GM12878 (cell line): ENCODE data around the gene ERC2. TPM values are rescaled to one million over a fixed set of nuclear protein-coding genes. Genes with fewer than 3 reads are reported as not detected.

Experiments used
- ATAC-seq: fragments of 200-7000 bp; cut with Tn5 transposase; 3 replicates; pipeline ENCODE4 v1.9.1; 2020; ENCODE audit warnings: mild to moderate bottlenecking, moderate library complexity
- BruUV-seq: library from RNA; stranded (reverse); fragments of 400-500 nt; replicated peaks from 2 replicates; lab custom pipeline; 2021; lab: Mats Ljungman, UMichigan
- CTCF ChIA-PET: fragments of 300-600 bp; sonication (Branson Sonifier 250); formaldehyde crosslinking; extraction: SDS; loops from one replicate; lab custom pipeline; 2021; ENCODE audit warnings: inconsistent platforms; lab: Yijun Ruan, JAX
- POLR2A ChIA-PET: fragments of 350-600 bp; formaldehyde crosslinking; extraction: SDS; loops from one replicate; lab custom pipeline; 2021; ENCODE audit warnings: inconsistent platforms; lab: Charles Lee
- RAD21 ChIA-PET: fragments of 300-600 bp; sonication (Branson Sonifier 250); formaldehyde crosslinking; loops from one replicate; lab custom pipeline; 2023; ENCODE audit warnings: antibody characterized with exemption; ENCODE audit not compliant: unreplicated experiment; lab: Charles Lee
- SMC1A ChIA-PET: fragments of 300-600 bp; sonication (Branson Sonifier 250); formaldehyde crosslinking; loops from one replicate; lab custom pipeline; 2023; ENCODE audit not compliant: unreplicated experiment, uncharacterized antibody; lab: Charles Lee
- DNase-seq: peaks from one replicate; pipeline ENCODE4 v3.0.0-alpha.2; 2011; ENCODE audit warnings: low read depth, low spot score
- FAIRE-seq: peaks from 3 replicates; lab custom pipeline; 2011; peaks lifted over from hg19 to GRCh38; lab: Jason Lieb, UNC
- H2AFZ ChIP-seq: 2 replicates; pipeline ENCODE4 v1.6.0; 2011; ENCODE audit warnings: low read depth, low read length, control low read depth; ENCODE audit not compliant: control insufficient read depth
- H3K27ac ChIP-seq: 2 replicates; pipeline ENCODE4 v1.5.1; 2011; ENCODE audit warnings: control low read depth; ENCODE audit not compliant: control insufficient read depth, insufficient read depth
- H3K27me3 ChIP-seq, 2 experiments: replicated peaks in 1 of 2; 2 replicates each; pipeline versions ENCODE4 v1.6.0 to v1.6.1; 2011; ENCODE audit warnings: low read length in 1 of 2; ENCODE audit not compliant: control insufficient read depth in 2 of 2, insufficient read depth in 2 of 2
- H3K36me3 ChIP-seq, 2 experiments: 2 replicates each; pipeline ENCODE4 v1.5.1; 2011; ENCODE audit warnings: low read length in 1 of 2; ENCODE audit not compliant: control insufficient read depth in 2 of 2, insufficient read depth in 2 of 2
- H3K4me1 ChIP-seq: 2 replicates; pipeline ENCODE4 v1.6.1; 2011; ENCODE audit warnings: mild to moderate bottlenecking, low read length, moderate library complexity, mixed read lengths; ENCODE audit not compliant: control insufficient read depth, insufficient read depth
- H3K4me2 ChIP-seq: 2 replicates; pipeline ENCODE4 v1.6.0; 2011; ENCODE audit warnings: control low read depth; ENCODE audit not compliant: control insufficient read depth, insufficient read depth
- H3K4me3 ChIP-seq: fragments of 200-600 bp; sonication (generic); 2 replicates; pipeline ENCODE4 v1.5.1; 2016
- H3K79me2 ChIP-seq: 2 replicates; pipeline ENCODE4 v1.6.0; 2011; ENCODE audit warnings: low read length; ENCODE audit not compliant: control insufficient read depth, insufficient read depth
- H3K9ac ChIP-seq: 2 replicates; pipeline ENCODE4 v1.8.0; 2011; ENCODE audit warnings: low read length, control low read depth, mixed read lengths; ENCODE audit not compliant: control insufficient read depth, insufficient read depth
- H3K9me3 ChIP-seq: replicated peaks from 3 replicates; pipeline ENCODE4 v1.5.1; 2011; ENCODE audit warnings: mild to moderate bottlenecking, low read length; ENCODE audit not compliant: control insufficient read depth, insufficient read depth
- H4K20me1 ChIP-seq: 2 replicates; pipeline ENCODE4 v1.6.0; 2011; ENCODE audit not compliant: control insufficient read depth, insufficient read depth
- CHD4 ChIP-seq: fragments of 200-600 bp; sonication (generic); IDR thresholded peaks from 2 replicates; pipeline ENCODE4 v1.6.1; 2016; ENCODE audit warnings: mild to moderate bottlenecking
- E4F1 ChIP-seq: fragments of 450-650 bp; IDR thresholded peaks from 2 replicates; pipeline ENCODE4 v1.6.1; 2018; ENCODE audit warnings: borderline replicate concordance, mild to moderate bottlenecking; ENCODE audit not compliant: partially characterized antibody
- HDGF ChIP-seq: fragments of 450-650 bp; IDR thresholded peaks from 2 replicates; pipeline ENCODE4 v1.6.1; 2016; ENCODE audit warnings: antibody characterized with exemption
- MAX ChIP-seq: IDR thresholded peaks from 2 replicates; pipeline ENCODE4 v1.6.1; 2012; ENCODE audit warnings: low read depth, low read length, improper control_type of control experiment
- MYC ChIP-seq: IDR thresholded peaks from 2 replicates; pipeline ENCODE4 v1.6.1; 2011; ENCODE audit warnings: mild to moderate bottlenecking, low read length, moderate library complexity, inconsistent platforms; ENCODE audit not compliant: insufficient read depth, insufficient replicate concordance, insufficient read length, severe bottlenecking
- NFYA ChIP-seq: IDR thresholded peaks from 2 replicates; pipeline ENCODE4 v1.6.1; 2011; ENCODE audit warnings: low read depth, mild to moderate bottlenecking, low read length, improper control_type of control experiment, borderline replicate concordance
- RFX5 ChIP-seq: IDR thresholded peaks from 2 replicates; pipeline ENCODE4 v1.6.1; 2011; ENCODE audit warnings: low read depth, low read length, improper control_type of control experiment
- SREBF2 ChIP-seq: IDR thresholded peaks from 2 replicates; pipeline ENCODE4 v1.6.1; 2012; ENCODE audit warnings: mild to moderate bottlenecking, low read length
- TCF12 ChIP-seq: IDR thresholded peaks from 2 replicates; pipeline ENCODE4 v1.6.1; 2011; ENCODE audit warnings: low read depth, mild to moderate bottlenecking, low read length
- ZNF207 ChIP-seq: fragments of 450-650 bp; IDR thresholded peaks from 2 replicates; pipeline ENCODE4 v1.6.1; 2014; ENCODE audit warnings: antibody characterized with exemption, mild to moderate bottlenecking, borderline replicate concordance
- WGBS: methylation state at CpG from one replicate; pipeline ENCODE4 v1.1.6; 2016; ENCODE audit warnings: low lambda C conversion rate; ENCODE audit not compliant: insufficient replicate concordance, insufficient coverage; ENCODE audit errors: missing lambda C conversion rate; 5-methylcytosine and 5-hydroxymethylcytosine counted together
- in situ Hi-C: fragments of 300-500 bp; cut with MboI; formaldehyde crosslinking; loops from 9 replicates; pipeline ENCODE4 v1.14.3; 2018; ENCODE audit warnings: mixed read lengths
- intact Hi-C: fragments of 100-400 bp; cut with micrococcal nuclease; formaldehyde crosslinking; loops from one replicate; pipeline ENCODE4 v1.14.2; 2022; ENCODE audit not compliant: unreplicated experiment
- polyA plus RNA-seq, 11 experiments: library from polyadenylated mRNA; depleted of rRNA in 4 of 11; unstranded in 6 of 11; stranded (reverse) in 5 of 11; fragments of >200 nt; fragmentation: Nextera tagmentation in 4 of 11; fragmentation: Illumina TruSeq in 1 of 11; extraction: Ambion mirVana in 4 of 11; extraction: Trizol in 1 of 11; gene quantifications; 1 replicate in 1 of 11; 2 replicates in 10 of 11; pipeline versions ENCODE4 v1.2.1 to v1.2.3, GENCODE V29; 2011 to 2016; ENCODE audit warnings: inconsistent platforms in 2 of 11, missing spikeins in 2 of 11, low read depth in 1 of 11
- total RNA-seq, 4 experiments: library from RNA; depleted of rRNA in 3 of 4; stranded (reverse); fragments of >200 nt in 3 of 4; fragmentation: Illumina TruSeq in 1 of 4; extraction: Trizol in 1 of 4; gene quantifications; 2 replicates each; pipeline versions ENCODE4 v1.2.1 to v1.2.3, GENCODE V29; 2013 to 2021
- TF ChIP-seq, protein P1 (sequence below): IDR thresholded peaks from 2 replicates; pipeline ENCODE4 v1.6.1; 2012; ENCODE audit warnings: low read length, inconsistent platforms

Gene ERC2
- total and polyA plus RNA-seq, 10 of the 15 experiments (the other 5 are each of a cell fraction or from before 2014, with no cell fraction given), result 0.06 to 1.4 (median 0.12) TPM; not detected in 3

GRCh38 chr3:55562700-55563099, 905.6 kb downstream of the ERC2 start:
- TF ChIP-seq CHD4, result no peak
- no peaks in the 10 kb centered on the region for H3K4me1 ChIP-seq
- H3K9ac ChIP-seq, result no peak overlapping the region
- in situ Hi-C loops, result no loop called here
- FAIRE-seq (no peak), ATAC-seq (no peak), DNase-seq (no peak)
- H3K27me3 ChIP-seq, result no peaks in the 10 kb centered on the region
- no peak overlapping the region for H3K4me2 ChIP-seq
- H4K20me1 ChIP-seq, result no peaks in the 10 kb centered on the region
- BruUV-seq, result no TSS peak
- no peak overlapping the region for H2AFZ ChIP-seq
- no peaks in the 10 kb centered on the region for H3K9me3 ChIP-seq
- ChIA-PET SMC1A (interaction anchor here (0.6 kb wide), 1 partner anchor 69 kb away, joined by 3 read pairs; no protein-coding TSS in a partner anchor), POLR2A (interaction anchor here (0.7 kb wide), 1 partner anchor 19 kb away, joined by 3 read pairs; no protein-coding TSS in a partner anchor), RAD21 (no interaction called here), CTCF (interaction anchor here (1.5 kb wide), 1 partner anchor 19 kb away, joined by 3 read pairs; no protein-coding TSS in a partner anchor)
- intact Hi-C loops, result no loop called here
- no peaks in the 10 kb centered on the region for H3K36me3 ChIP-seq
- no peaks in the 10 kb centered on the region for H3K79me2 ChIP-seq
- 45% methylated on average over 1 of the region's 1 CpG for WGBS
- H3K4me3 ChIP-seq, result no peak overlapping the region
- no peak overlapping the region for H3K27ac ChIP-seq

DNA sequence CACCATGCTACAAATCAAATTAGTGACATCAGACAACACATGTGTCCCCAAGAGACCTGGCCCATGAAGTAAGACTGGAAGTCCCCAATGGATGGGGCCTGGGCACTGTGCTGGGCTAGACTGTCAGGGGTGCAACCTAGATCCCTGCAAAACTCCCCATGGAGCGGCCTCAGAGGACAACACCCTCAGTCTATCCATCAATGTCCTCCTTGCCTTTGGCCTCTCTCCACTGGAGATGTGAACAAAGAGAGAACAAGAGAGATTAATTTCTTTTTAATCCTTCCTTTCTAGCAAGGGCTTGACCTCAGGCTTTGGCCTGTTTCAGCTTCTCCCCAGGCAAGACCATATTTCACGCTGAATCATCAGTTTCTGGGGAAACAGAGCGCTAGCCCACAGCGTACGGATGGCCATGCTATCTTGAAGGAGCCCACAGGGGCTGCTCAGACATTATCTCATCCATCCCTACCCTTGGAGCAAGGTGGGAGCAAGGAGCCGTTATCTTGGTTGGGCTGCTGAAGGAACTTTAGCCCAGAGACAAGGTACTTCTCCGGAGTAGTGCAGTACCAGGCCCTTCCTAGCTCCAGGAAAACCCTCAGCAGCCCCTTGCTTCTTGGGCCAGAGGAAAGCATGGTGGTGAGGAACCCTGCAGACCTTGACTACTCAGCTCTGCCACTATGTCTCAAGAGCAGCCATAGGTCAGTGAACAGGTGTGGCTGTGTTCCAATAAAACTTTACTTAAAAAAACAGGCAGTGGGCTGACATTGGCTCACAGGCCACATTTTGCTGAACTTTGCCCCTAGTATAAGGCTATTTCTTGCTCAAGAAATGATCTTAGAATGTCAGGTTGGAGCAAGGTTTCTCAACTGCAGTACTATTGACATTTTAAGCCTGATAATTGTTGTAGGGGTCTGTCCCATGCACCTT, 908.5 kb downstream of the ERC2 start:
- H3K9me3 ChIP-seq, result no peaks in the 10 kb centered on the region
- no peaks in the 10 kb centered on the region for H3K36me3 ChIP-seq
- ChIA-PET RAD21 (no interaction called here), CTCF (interaction anchor here (1.3 kb wide), 1 partner anchor 122 kb away, joined by 3 read pairs; no protein-coding TSS in a partner anchor), POLR2A (no interaction called here), SMC1A (interaction anchor here (1.4 kb wide), 1 partner anchor 67 kb away, joined by 3 read pairs; no protein-coding TSS in a partner anchor)
- no peak overlapping the region for H3K4me3 ChIP-seq
- H3K27me3 ChIP-seq, result no peaks in the 10 kb centered on the region
- H2AFZ ChIP-seq, result no peak overlapping the region
- no TSS peak for BruUV-seq
- H3K79me2 ChIP-seq, result no peaks in the 10 kb centered on the region
- in situ Hi-C loops, result no loop called here
- DNase-seq (no peak), ATAC-seq (no peak), FAIRE-seq (no peak)
- intact Hi-C loops, result no loop called here
- no peaks in the 10 kb centered on the region for H3K4me1 ChIP-seq
- H3K9ac ChIP-seq, result no peak overlapping the region
- H4K20me1 ChIP-seq, result no peaks in the 10 kb centered on the region
- no peak overlapping the region for H3K27ac ChIP-seq
- H3K4me2 ChIP-seq, result no peak overlapping the region
- 53% methylated on average over 7 of the region's 7 CpGs for WGBS
- TF ChIP-seq SREBF2, result no peak
- TF ChIP-seq NFYA, result no peak
- no peak for TF ChIP-seq MAX
- no peak for TF ChIP-seq ZNF207
- TF ChIP-seq E4F1, result no peak
- TF ChIP-seq, protein P1, sequence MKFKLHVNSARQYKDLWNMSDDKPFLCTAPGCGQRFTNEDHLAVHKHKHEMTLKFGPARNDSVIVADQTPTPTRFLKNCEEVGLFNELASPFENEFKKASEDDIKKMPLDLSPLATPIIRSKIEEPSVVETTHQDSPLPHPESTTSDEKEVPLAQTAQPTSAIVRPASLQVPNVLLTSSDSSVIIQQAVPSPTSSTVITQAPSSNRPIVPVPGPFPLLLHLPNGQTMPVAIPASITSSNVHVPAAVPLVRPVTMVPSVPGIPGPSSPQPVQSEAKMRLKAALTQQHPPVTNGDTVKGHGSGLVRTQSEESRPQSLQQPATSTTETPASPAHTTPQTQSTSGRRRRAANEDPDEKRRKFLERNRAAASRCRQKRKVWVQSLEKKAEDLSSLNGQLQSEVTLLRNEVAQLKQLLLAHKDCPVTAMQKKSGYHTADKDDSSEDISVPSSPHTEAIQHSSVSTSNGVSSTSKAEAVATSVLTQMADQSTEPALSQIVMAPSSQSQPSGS, result no peak
- no peak for TF ChIP-seq HDGF
- TF ChIP-seq RFX5, result no peak
- no peak for TF ChIP-seq MYC
- TF ChIP-seq TCF12, result no peak
